Fibroblast of peridontal ligament (primary cell): ENCODE results near the gene HOTAIR.

Experiments
- DNase-seq: peaks from one replicate; pipeline ENCODE4 v3.0.0-alpha.2; 2010; ENCODE audit errors: extremely low read depth

HOTAIR gene

DNA sequence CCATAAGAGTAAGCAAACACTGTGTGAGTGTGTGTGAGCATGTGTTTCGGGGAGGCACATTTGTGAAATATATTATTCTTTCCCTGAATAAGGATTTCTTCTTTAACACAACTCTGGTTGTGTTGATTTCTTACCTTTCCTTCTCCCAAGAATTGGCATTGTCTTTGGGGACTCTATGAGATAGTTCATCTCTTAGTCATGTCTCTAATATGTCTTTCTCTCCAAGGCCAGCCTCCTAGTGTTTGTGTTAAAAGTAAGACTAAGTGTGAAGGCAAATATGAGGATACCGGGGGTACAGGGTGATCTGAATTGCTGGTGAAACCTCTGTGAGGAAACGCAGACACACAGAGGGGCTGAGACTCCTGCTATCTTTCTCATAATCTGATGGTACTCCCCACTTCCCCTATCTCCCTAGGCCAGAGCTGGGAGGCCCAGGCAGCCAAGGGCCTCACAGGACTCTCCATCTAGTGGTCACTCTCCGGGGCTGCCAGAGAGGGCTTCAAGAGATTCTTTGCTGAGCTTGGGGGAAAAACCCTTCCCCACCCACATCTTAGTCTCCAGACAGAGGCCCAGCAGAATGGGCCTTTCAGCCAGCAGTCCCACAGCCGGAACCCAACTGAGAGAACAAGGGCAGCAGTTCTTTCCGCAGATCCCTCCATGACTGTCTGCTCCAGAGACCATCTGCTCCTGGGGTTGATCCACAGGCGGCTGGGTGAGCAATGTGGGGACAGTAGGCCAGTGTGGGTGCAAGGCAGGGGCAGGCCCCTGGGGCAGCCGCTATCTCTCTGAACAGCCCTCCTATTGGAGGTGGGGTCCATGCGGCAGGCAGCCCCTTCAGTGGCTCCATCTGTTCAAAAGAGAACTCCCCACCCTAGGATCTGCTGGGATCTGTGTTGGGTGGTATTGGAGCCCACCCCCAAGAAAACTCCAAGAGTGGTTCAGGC is 25.8 kb downstream of the HOTAIR start:
- DNase-seq = no peak

DNA sequence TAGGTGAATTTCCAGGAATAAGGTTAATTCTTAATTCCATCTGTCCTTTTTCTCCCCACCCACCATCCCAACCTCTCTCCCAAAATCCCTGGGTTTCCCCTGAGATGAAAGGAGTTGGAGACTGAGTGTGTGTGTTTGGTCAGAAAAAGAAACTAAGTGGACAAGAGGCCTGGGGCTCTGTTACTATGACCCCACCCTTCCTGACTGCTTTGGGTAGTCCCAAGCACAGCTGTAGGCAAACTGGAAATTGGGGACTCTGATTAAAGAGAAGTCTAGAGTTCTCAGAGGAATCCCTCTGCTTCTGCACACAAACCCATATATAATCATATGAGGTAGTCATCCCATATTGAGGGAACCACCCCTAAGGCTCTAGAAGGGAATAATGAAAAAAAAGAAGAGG is 27.0 kb downstream of the HOTAIR start:
- DNase-seq = no peak

DNA sequence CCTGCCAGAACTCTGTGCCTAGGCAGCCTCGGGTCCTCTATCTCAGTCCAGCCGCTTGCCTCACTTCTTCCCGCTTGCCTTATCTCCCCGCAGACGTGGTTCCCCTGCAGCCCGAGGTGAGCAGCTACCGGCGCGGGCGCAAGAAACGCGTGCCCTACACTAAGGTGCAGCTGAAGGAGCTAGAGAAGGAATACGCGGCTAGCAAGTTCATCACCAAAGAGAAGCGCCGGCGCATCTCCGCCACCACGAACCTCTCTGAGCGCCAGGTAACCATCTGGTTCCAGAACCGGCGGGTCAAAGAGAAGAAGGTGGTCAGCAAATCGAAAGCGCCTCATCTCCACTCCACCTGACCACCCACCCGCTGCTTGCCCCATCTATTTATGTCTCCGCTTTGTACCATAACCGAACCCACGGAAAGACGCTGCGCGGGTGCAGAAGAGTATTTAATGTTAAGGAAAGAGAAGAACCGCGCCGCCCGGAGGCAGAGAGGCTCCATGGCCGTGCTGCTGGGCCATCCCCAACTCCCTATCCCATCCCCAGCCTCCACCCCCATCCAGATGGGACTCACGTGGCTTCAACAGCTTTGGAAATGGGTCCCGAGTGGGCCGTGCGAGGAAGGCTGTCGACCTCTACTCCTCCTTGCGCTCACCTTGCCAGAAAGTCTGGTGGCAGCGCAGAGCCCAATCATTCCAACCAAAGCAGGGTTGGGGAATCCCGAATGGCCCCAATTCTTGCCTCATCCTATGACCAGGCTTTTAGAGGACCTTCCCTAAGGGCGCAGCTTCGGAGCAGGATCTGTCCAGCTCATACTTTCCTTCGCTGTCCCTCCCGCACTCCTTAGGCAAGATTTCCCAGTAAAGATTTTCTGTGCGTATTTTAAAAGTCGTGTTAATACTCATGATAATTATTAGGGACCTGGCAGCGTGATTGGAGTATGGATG is 29.6 kb downstream of the HOTAIR start:
- no peak for DNase-seq

DNA sequence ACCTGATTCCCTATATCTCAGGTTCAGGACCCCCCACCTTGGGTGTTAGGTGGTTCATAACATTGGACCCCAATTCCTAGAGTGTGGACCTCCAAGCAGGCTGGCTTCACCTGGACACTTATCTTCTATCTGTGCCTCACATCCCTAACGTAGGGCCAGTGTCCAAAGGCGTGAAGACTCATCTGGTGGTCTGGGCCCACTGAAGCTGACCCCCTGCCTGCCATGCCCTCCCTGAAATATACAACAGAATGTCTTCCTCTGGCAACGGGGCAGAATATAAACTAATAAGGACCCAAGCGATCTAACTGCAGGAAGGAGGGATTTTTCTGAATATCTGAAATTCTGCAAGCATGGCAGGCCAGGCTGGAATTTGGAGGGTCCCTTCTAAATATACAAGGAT is 30.5 kb downstream of the HOTAIR start:
- DNase-seq = no peak

DNA sequence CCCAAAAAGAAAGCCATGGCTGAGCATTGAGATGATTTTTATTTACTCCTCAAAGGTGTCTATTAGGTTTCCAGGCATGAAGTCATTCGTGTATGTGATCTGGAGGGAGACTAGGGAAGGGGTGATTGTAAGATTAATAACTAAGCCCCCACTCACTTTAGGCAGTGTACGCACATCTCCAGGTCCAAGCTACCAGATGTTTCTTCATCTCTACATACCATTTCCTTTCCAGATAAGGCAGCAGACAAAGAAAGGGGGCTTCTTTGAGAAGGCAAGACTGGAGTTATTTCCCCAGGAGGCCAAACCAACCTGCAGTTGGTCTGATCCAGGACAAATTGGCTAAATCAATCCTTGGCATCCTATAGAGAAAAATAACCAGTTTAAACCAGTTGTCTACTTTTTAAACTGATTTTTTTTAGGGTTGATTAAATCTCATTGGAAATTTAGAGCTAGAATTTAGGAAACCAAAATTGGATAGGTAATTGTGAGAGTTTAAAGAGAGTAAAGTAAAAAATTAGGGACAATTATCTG is 32.2 kb downstream of the HOTAIR start:
- no peak for DNase-seq

DNA sequence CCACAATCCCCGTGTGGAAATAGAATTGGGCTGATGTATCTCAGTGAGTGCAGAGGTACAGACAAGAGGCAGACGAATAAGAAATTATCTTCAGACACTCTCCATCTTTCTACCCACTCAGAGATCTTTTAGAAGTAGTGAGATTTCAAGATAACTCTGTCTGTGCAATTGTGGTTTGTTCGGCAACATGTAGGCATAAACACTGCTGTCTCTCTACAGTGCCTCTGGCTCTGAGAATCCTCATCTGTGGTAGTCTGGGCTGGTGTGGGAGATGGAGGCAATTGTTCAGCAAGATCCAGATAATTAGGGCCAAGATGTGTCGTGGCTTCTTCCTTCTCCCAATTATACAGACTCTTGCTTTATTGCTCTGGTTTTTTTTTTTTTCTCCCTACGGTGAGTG is 33.0 kb downstream of the HOTAIR start:
- no peak for DNase-seq

DNA sequence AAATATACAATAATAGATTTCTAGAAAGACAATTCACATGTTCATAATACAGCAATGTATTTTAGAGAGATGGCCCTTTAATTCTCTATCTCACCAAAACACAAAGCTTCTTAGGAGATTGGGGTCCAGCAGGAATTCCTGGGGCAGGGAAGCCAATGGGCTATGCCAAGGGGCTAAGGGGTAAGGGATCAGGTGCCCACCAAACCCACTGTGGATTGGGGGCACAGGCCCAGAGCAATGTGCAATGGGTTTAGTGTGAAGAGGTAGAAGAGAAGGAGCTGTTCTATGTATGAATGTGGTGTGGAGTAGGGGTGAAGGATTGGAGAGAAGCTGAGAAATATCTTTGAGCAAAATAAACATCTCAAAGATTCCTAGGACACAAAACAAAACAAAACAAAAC is 33.6 kb downstream of the HOTAIR start:
- no peak for DNase-seq

DNA sequence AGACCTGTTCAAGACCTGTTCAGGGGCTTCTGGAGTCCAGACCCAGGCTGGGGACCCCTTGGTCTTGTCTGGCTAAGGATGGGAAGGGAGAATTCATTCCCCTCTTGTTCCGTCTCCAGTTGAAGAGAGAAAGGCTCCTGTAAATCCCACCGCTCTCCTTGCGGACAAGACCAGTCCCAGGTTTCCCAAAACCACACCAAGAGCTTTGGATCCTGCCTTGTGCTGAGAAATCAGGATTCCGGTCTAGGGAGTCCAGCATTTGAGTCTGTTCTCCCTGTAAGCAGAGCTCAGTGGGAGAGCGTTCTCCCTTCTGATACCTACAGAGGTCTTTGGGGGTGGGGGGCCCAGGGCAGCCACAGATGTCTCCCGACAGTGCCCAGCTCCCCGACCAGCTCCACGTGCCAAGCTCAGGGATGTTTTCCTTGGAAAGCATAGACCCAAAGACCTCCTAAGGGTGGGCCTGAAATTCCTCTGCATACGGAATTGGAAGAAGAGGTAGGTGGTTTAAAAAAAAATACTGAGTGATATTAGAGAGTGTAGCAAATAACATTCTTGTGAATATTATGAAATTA is 34.2 kb downstream of the HOTAIR start:
- no peak for DNase-seq

DNA sequence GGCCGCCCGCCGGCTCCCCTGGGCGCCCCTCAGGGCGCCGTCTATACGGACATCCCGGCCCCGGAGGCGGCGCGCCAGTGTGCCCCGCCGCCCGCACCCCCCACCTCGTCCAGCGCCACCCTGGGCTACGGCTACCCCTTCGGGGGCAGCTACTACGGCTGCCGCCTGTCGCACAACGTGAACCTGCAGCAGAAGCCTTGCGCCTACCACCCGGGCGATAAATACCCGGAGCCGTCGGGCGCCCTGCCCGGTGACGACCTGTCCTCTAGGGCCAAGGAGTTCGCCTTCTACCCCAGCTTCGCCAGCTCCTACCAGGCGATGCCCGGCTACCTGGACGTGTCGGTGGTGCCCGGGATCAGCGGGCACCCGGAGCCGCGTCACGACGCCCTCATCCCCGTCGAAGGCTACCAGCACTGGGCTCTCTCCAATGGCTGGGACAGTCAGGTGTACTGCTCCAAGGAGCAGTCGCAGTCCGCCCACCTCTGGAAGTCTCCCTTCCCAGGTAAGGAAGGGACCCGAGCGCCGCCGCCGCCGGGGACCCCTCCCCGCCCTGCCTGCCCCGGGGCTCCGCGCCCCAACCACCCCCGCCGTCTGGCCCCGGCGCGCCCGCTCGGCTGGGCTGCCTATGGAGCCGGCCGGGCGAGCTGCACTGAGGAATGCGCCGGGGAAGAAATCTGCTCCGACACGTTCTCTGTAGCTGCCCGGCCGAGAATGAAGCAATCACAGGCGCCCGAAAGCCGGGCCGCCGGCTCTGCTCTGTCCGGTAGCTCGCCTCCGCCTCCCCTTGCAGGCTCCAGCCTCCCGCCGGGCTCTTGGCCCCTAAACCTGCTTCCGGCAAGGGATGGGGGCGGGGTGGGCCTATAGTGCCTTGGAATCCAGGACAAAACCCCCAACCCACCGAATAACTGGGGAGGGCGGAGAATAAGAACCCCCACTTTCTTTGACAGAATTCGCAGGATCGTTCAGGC is 35.3 kb downstream of the HOTAIR start:
- DNase-seq = no peak

DNA sequence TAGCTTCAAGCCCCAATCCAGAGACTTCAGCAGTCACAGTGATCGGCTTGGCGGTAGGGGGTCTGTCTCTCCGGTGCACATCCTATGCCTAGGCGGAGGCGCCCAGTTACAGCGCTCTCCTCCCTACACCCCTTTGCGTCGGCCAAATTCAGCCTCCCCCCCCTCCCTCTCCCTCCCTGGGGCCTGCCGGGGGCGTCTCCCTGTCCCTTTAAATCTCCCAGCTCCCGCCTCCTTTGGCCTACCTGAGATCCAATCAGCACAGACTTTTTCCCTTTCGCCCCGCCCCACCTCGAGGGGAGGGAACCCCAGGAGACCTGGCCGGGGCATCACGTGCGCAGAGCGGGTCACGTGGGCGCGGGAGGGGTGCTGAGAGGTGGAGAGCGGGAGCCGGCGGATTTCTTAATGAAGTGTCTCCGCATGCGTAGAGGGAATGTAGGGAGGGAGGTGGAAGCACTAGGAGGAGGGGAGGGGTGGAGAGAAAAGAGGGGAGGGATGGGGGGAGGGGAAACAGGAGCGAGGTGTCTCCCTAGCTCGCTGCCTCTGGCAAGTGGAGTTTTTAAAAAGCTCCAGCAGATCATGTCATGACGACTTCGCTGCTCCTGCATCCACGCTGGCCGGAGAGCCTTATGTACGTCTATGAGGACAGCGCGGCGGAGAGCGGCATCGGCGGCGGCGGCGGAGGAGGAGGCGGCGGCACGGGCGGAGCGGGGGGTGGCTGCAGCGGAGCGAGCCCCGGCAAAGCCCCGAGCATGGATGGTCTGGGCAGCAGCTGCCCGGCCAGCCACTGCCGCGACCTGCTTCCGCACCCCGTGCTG is 36.2 kb downstream of the HOTAIR start, which contains the start of gene HOXC13:
HOXC13 (plus strand) TSS at position 506 of the 815 bp plus-strand sequence; CDS start at position 582, 76 bp downstream.
- DNase-seq = no peak

DNA sequence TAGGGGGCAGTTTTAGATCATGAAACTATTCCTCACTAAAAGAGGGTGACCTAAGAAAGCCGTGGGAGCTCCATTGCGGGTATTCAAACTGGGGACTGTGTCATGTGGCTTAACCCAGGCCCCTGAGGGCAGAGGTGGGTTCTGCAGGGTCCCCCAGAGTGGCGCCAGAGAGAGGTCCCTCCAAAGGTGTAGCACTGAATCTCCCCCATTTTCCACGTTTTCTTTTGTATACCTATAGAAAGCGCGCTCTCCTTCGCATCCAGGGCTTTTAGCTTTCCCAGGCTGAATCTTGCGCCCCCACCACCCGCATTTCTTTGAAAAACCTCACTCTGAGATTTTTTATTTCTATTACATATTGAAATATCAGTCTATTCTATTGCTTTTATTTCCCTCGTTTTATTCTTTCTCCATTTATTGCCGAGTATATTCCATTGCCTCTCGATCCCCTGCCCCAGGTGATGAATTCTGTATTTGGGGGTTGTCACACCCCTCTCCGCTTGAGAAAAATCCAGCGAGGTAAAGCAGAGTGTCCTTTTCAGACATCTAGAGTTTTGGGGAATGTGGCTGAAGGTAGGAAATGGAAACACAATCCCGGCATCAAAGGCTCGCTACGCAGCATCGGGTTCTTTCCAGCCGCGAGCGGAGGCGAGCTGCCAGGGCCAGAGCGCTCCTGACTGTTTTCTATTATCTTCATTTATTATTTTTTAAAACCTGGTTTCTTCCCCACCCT is 37.0 kb downstream of the HOTAIR start:
- DNase-seq = no peak

DNA sequence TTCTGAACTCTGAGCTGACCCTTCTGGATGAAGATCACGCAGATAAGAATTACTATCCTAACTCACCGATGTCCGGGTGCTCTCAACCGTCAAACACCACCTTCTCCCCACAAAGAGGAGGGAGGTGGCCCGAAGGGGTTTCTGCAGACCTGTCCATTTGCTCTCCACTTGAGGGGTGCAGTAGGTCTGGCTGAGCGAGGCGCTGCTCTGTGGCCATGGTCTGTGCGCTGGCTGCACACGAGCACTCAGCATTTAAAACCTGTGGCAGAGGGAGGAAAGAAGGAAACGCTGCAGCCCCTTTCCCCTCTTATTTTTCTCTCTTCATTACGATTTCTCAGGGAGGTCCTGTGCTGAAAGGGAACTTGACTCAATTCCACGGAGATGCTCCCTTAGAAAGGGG is 37.7 kb downstream of the HOTAIR start:
- DNase-seq = no peak

DNA sequence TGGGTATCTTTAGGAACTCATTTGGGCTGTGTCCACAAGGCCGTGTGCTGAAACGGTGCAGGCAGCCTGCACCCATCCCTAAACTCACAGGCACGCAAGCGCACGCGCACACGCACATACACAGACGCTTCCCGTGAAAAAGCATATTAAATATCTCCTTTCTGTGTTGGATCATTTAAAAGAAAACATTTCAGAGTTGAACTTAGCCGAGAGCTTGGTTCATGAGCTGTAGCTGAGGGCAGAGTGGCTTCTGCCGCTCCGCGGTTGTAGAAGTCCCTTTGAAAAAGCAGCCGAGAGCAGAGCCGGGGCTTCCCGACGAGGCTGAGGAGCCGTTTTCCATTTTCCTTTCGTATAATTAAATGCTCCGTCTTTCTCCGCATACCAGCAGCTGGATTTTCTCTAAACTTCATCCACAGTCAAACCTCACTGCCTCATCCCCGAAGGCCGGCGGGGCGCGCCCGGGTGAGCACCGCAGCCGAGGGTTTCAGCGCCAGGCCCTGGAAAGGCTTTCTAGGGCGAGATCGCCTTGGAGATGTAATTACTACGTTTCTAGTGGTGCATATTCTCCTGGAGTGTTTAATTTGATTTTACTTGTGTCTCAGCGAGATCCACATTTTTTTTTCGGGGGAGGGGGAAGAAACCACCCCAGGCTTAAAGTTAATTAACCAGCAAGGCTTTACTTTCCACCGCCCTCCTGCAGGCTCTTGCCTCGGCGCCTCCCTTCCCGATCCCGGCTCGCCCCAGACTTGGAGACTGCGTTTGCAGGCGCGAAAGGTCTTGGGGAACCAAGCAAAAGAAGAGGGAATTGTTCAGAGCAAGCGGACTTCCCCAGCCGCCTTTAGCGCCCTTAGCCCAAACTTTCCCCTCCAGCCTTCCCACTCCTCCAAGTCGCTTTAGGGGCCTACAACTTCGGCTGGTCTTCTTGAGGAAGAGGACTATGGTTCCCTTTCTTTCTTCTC is 39.1 kb downstream of the HOTAIR start:
- DNase-seq = no peak

DNA sequence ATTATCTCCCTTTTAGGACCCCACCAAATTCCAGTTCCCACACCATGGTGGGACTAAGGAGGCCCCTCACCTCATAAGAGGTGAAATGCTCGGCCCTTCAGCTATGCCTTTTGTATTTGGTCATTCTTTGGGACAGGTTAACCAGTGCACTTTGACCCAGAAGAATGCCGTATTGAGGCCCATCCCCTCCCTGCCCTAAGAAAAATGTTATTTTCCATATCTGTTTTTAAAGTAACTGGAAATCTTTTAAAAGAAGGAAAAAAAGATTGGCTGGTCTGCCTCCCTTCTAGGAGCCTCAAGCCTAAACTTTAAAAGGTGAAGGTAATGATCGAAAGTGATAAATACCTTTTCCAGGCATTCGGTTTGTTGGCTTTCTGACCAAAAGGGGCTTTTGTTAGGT is 41.8 kb downstream of the HOTAIR start:
- DNase-seq = no peak

DNA sequence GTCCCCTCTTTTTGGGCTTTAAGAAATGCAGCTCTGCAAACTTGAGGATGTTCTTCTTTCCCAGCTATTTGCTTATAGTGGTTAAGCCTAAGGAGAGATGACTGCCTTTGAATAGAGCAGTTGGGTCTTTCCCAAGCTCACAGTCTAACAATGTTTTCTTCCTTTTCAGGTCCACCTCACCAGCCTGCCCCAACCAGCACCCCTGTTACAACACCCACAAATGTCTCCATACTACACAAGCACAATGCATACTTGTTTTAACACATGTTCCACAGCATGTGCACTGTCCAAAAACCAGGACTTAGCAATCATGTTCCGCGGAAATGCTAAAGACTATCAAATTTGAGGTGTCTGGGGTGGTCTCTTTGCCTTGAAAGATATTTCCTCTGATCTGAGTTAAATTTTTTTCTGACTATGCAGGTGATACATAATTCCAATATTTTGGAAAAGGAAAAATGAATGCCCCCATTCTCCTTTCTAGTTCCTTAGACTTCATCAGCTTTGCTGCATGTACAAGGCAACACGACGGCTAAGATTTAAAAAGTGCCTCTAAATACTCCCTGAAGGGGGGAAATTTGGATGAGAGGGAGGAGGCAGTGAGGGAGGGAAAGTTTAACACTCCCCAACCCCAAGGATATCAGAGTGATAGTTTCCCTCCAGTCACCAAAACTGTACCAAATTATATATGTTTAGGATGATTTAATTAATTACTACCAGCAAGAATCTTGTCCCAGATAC is 42.7 kb downstream of the HOTAIR start:
- no peak for DNase-seq

DNA sequence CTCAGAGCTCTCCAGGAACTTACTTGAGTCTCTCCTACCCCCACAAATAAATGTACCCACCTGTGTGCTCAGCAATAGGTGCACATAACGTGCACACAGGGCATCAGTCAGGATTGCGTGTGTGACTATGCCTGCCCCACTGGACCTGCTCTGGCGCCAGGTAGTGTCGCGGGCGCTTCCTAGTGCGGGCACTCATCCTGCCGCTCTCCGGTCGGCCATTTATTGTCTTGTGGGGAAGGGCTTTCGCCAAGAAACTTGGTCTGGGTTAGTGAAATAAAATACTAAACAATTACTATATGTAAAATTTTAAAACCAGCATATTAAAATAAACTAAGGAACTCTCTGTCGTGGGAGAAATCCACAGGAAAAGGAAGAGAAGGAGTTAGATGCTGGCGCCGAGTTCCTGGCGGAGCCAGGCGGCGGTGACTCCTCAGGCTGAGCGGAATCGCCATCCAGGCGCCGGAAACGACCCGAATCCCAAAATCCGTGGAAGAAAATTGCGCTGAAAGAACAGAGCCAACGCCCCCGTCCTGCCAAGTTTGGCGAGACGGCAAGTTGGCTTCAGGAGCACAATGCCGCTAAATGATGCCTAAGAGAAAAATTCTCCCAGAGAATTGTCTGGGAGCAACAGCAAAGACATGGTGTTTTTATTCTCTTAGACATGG is 44.0 kb downstream of the HOTAIR start:
- DNase-seq = no peak

DNA sequence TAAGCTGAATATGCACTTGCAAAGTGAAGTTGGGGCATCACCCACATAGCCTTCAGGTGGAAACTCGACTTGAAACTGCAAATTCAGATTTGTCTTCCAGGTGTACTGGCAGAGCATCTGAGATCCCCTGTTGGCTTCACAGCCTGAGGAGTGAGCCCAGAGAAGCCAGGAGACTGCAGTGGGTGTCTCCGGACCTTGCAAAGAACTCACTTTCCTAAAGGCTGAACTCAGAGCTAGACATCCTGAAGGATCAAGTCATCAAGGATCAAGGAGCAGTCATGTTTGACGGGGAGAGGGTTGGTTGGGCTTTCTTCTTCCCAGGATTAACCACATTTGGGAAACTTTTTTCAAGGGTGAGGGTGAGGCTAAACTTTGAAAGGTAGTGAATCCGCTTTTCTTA is 45.2 kb downstream of the HOTAIR start:
- DNase-seq = no peak
